H1 (cell line): ENCODE results near the gene DLX5. TPM values are rescaled to one million over a fixed set of nuclear protein-coding genes. Genes with fewer than 3 reads are reported as not detected.

Source experiments
- CHD1 ChIP-seq: IDR thresholded peaks from 2 replicates; pipeline ENCODE4 v1.6.1; 2012; ENCODE audit warnings: low read depth, low read length, improper control_type of control experiment
- KDM5A ChIP-seq: fragments of 200-600 bp; IDR thresholded peaks from 2 replicates; pipeline ENCODE4 v1.7.1; 2012; ENCODE audit warnings: mild to moderate bottlenecking, low read length, inconsistent platforms, mixed read lengths
- PHF8 ChIP-seq: fragments of 200-600 bp; sonication (generic); conservative IDR thresholded peaks from 2 replicates; pipeline ENCODE4 v1.7.1; 2012; ENCODE audit warnings: low read depth, mild to moderate bottlenecking, inconsistent platforms, low read length, moderate library complexity
- POLR2AphosphoS5 ChIP-seq: IDR thresholded peaks from 2 replicates; pipeline ENCODE4 v1.6.1; 2011; ENCODE audit warnings: low read depth, low read length
- SIN3A ChIP-seq, 2 experiments: IDR thresholded peaks in 1 of 2; conservative IDR thresholded peaks in 1 of 2; 2 replicates each; pipeline ENCODE4 v1.6.1; 2011 to 2012; ENCODE audit warnings: low read length in 2 of 2, improper control_type of control experiment in 1 of 2, low read depth in 1 of 2, mild to moderate bottlenecking in 1 of 2
- SP2 ChIP-seq: IDR thresholded peaks from 2 replicates; pipeline ENCODE4 v1.6.1; 2012; ENCODE audit warnings: mild to moderate bottlenecking, low read length, inconsistent platforms
- polyA plus RNA-seq, 7 experiments: library from polyadenylated mRNA; depleted of rRNA in 3 of 7; stranded (reverse) in 5 of 7; unstranded in 2 of 7; fragments of >200 nt in 5 of 7; fragments of 200-250 nt in 2 of 7; gene quantifications; 1 replicate in 5 of 7; 2 replicates in 1 of 7; 4 replicates in 1 of 7; pipeline versions ENCODE4 v1.2.1 to v1.2.3, GENCODE V29; 2011 to 2013; ENCODE audit warnings: missing spikeins in 2 of 7, mixed read lengths in 2 of 7
- total RNA-seq: library from RNA; stranded (reverse); fragmentation: NEBNext Ultra II Directional; extraction: Animal tissue kit (Norgen Biotek cat#: 25700); gene quantifications from 2 replicates; pipeline ENCODE4 v1.2.1, GENCODE V29; 2021

DLX5 gene
- total and polyA plus RNA-seq, 2 of the 8 experiments (the other 6 are each of a cell fraction or from before 2014, with no cell fraction given): not detected

- TF ChIP-seq POLR2AphosphoS5 (no peak), PHF8 (no peak), KDM5A (no peak), SIN3A (conservative IDR thresholded peaks at IDR 0.05 in 1 of 2, IDR thresholded peaks at IDR 0.05 in 1 of 2; ENCODE audit: low read depth in 1 of 2, low read length in 2 of 2) (no peak), SP2 (no peak), CHD1 (no peak)
- TF ChIP-seq, all 59 proteins: peak for 10
Measured at GRCh38 chr7:97001656-97002554, 22.7 kb downstream of the DLX5 start (continued).
